H1 (cell line): ENCODE results near the gene KRTAP29-1. TPM values are rescaled to one million over a fixed set of nuclear protein-coding genes. Genes with fewer than 3 reads are reported as not detected.
"Not testable (repeated sequence)": the region's sequence is repeated elsewhere in the genome, so short reads cannot be mapped to it uniquely, and the experiment has no call there.

ENCODE experiments used
- CTCF ChIA-PET: fragments of 300-600 bp; sonication (Branson Sonifier 250); formaldehyde crosslinking; loops from one replicate; lab custom pipeline; 2021; ENCODE audit not compliant: partially characterized antibody; lab: Charles Lee
- POLR2A ChIA-PET: fragments of 300-600 bp; sonication (Branson Sonifier 250); formaldehyde crosslinking; loops from one replicate; lab custom pipeline; 2021; ENCODE audit warnings: inconsistent platforms; ENCODE audit not compliant: partially characterized antibody; lab: Charles Lee
- DNase-seq, 2 experiments: peaks; one replicate each; pipeline versions ENCODE4 v3.0.0 to v3.0.0-alpha.2; 2010 to 2022; ENCODE audit warnings: low spot score in 2 of 2, low read depth in 1 of 2, mixed read lengths in 1 of 2
- FAIRE-seq: peaks from 2 replicates; lab custom pipeline; 2011; peaks lifted over from hg19 to GRCh38; lab: Jason Lieb, UNC
- H2AFZ ChIP-seq: 2 replicates; pipeline ENCODE4 v1.8.1; 2012; ENCODE audit warnings: low read length, inconsistent platforms
- H2AK5ac ChIP-seq: 2 replicates; pipeline ENCODE4 v1.6.1; 2013; ENCODE audit warnings: low read depth, low read length
- H2BK120ac ChIP-seq: replicated peaks from 2 replicates; pipeline ENCODE3; 2013; ENCODE audit warnings: low read depth, low read length, inconsistent platforms
- H2BK12ac ChIP-seq: 2 replicates; pipeline ENCODE4 v1.6.1; 2013; ENCODE audit warnings: low read depth, low read length
- H2BK15ac ChIP-seq: 2 replicates; pipeline ENCODE4 v1.6.1; 2013; ENCODE audit warnings: low read length
- H2BK20ac ChIP-seq: 2 replicates; pipeline ENCODE4 v1.6.1; 2013; ENCODE audit warnings: low read length
- H2BK5ac ChIP-seq: 2 replicates; pipeline ENCODE4 v1.6.1; 2013; ENCODE audit warnings: low read depth, low read length
- H3K14ac ChIP-seq: 2 replicates; pipeline ENCODE4 v1.6.1; 2013; ENCODE audit warnings: inconsistent platforms; ENCODE audit not compliant: insufficient read length
- H3K18ac ChIP-seq: 2 replicates; pipeline ENCODE4 v1.6.1; 2013; ENCODE audit warnings: low read length; ENCODE audit errors: extremely low read depth
- H3K23ac ChIP-seq: 2 replicates; pipeline ENCODE4 v1.6.1; 2013; ENCODE audit warnings: inconsistent platforms; ENCODE audit not compliant: insufficient read length
- H3K23me2 ChIP-seq: 2 replicates; pipeline ENCODE4 v1.6.1; 2013; ENCODE audit warnings: low read depth, low read length
- H3K27ac ChIP-seq: 2 replicates; pipeline ENCODE4 v1.6.1; 2011; ENCODE audit warnings: low read depth, low read length, inconsistent platforms
- H3K27me3 ChIP-seq, 4 experiments: replicated peaks in 1 of 4; 1 replicate in 1 of 4; 2 replicates in 3 of 4; pipeline versions ENCODE4 v1.6.1 to v1.8.1; 2011 to 2013; ENCODE audit warnings: low read length in 3 of 4, mild to moderate bottlenecking in 3 of 4, inconsistent platforms in 2 of 4, mixed read lengths in 2 of 4, moderate library complexity in 1 of 4; ENCODE audit not compliant: control insufficient read depth in 3 of 4, insufficient read depth in 3 of 4; ENCODE audit errors: extremely low read depth in 1 of 4
- H3K36me3 ChIP-seq, 4 experiments: 2 replicates each; pipeline versions ENCODE4 v1.6.1 to v1.8.1; 2011 to 2013; ENCODE audit warnings: mild to moderate bottlenecking in 4 of 4, low read length in 3 of 4, moderate library complexity in 2 of 4, control low read depth in 1 of 4, inconsistent platforms in 1 of 4; ENCODE audit not compliant: insufficient read depth in 4 of 4, control insufficient read depth in 2 of 4
- H3K4ac ChIP-seq: replicated peaks from 2 replicates; pipeline ENCODE3; 2013; ENCODE audit warnings: low read length, low read depth, mixed read lengths, inconsistent platforms; ENCODE audit not compliant: insufficient read length
- H3K4me1 ChIP-seq, 4 experiments: replicated peaks in 1 of 4; 1 replicate in 1 of 4; 2 replicates in 3 of 4; pipeline versions ENCODE4 v1.6.1 to v1.8.1; 2011 to 2013; ENCODE audit warnings: low read length in 3 of 4, inconsistent platforms in 2 of 4, mixed read lengths in 1 of 4; ENCODE audit not compliant: insufficient read depth in 4 of 4, control insufficient read depth in 3 of 4
- H3K4me2 ChIP-seq, 2 experiments: 2 replicates each; pipeline versions ENCODE4 v1.6.1 to v1.8.1; 2011 to 2013; ENCODE audit warnings: low read depth in 2 of 2, low read length in 2 of 2, control low read depth in 1 of 2, inconsistent platforms in 1 of 2, mild to moderate bottlenecking in 1 of 2; ENCODE audit not compliant: insufficient read depth in 1 of 2
- H3K4me3 ChIP-seq, 4 experiments: fragments of 200-600, 300-600 bp in 1 of 4; sonication (generic), shearing (Covaris generic), sonication (Bioruptor Twin) in 1 of 4; 2 replicates each; pipeline versions ENCODE4 v1.5.1 to v1.8.1; 2011 to 2016; ENCODE audit warnings: low read length in 4 of 4, low read depth in 3 of 4, control low read depth in 2 of 4, inconsistent platforms in 2 of 4, mild to moderate bottlenecking in 2 of 4, mixed read lengths in 1 of 4, moderate library complexity in 1 of 4; ENCODE audit not compliant: insufficient read depth in 2 of 4; ENCODE audit errors: extremely low read depth in 1 of 4
- H3K56ac ChIP-seq: replicated peaks from 2 replicates; pipeline ENCODE3; 2013; ENCODE audit warnings: low read depth, mild to moderate bottlenecking, mixed read lengths, low read length, inconsistent platforms; ENCODE audit not compliant: insufficient read length
- H3K79me1 ChIP-seq: 2 replicates; pipeline ENCODE4 v1.6.1; 2013; ENCODE audit warnings: low read depth, low read length, control low read depth
- H3K79me2 ChIP-seq, 2 experiments: 2 replicates each; pipeline versions ENCODE4 v1.6.1 to v1.8.1; 2012 to 2013; ENCODE audit warnings: low read length in 2 of 2, mild to moderate bottlenecking in 2 of 2, inconsistent platforms in 1 of 2; ENCODE audit not compliant: insufficient read depth in 2 of 2, control insufficient read depth in 1 of 2
- H3K9ac ChIP-seq, 4 experiments: replicated peaks in 1 of 4; 1 replicate in 1 of 4; 2 replicates in 3 of 4; pipeline versions ENCODE4 v1.6.1 to v1.8.1; 2011 to 2013; ENCODE audit warnings: low read depth in 3 of 4, low read length in 3 of 4, control low read depth in 2 of 4, mild to moderate bottlenecking in 2 of 4, moderate library complexity in 2 of 4, inconsistent platforms in 1 of 4; ENCODE audit errors: extremely low read depth in 1 of 4
- H3K9me3 ChIP-seq, 2 experiments: 2 replicates each; pipeline versions ENCODE4 v1.6.1 to v1.8.1; 2012 to 2013; ENCODE audit warnings: mild to moderate bottlenecking in 2 of 2, moderate library complexity in 2 of 2, control low read depth in 1 of 2, inconsistent platforms in 1 of 2, low read depth in 1 of 2, low read length in 1 of 2, mixed read lengths in 1 of 2; ENCODE audit not compliant: insufficient read depth in 2 of 2
- H4K20me1 ChIP-seq, 2 experiments: replicated peaks in 1 of 2; 2 replicates each; pipeline versions ENCODE3 to v1.8.1; 2011 to 2013; ENCODE audit warnings: inconsistent platforms in 2 of 2, low read length in 2 of 2, mild to moderate bottlenecking in 1 of 2; ENCODE audit not compliant: insufficient read depth in 2 of 2, control insufficient read depth in 1 of 2
- H4K5ac ChIP-seq: 2 replicates; pipeline ENCODE4 v1.6.1; 2013; ENCODE audit warnings: low read length, low read depth, mixed read lengths, inconsistent platforms; ENCODE audit not compliant: insufficient read length
- H4K8ac ChIP-seq: 2 replicates; pipeline ENCODE4 v1.8.0; 2013; ENCODE audit warnings: mild to moderate bottlenecking, moderate library complexity, low read length, inconsistent platforms; ENCODE audit not compliant: insufficient read depth; ENCODE audit errors: extremely low read depth
- H4K91ac ChIP-seq: replicated peaks from 2 replicates; pipeline ENCODE3; 2013; ENCODE audit warnings: low read length, mixed read lengths, inconsistent platforms; ENCODE audit not compliant: insufficient read length
- WGBS, 2 experiments: shearing (Covaris generic) in 1 of 2; methylation state at CpG; one replicate each; pipeline versions ENCODE4 v1.1.6 to v1.1.7; 2013 to 2015; ENCODE audit warnings: low lambda C conversion rate in 2 of 2, mixed read lengths in 2 of 2, inconsistent platforms in 1 of 2, low coverage in 1 of 2, missing lambda C conversion rate in 1 of 2; ENCODE audit not compliant: insufficient replicate concordance in 2 of 2, insufficient coverage in 1 of 2, insufficient read length in 1 of 2; ENCODE audit errors: extremely low coverage in 1 of 2, missing lambda C conversion rate in 1 of 2; 5-methylcytosine and 5-hydroxymethylcytosine counted together
- polyA plus RNA-seq, 7 experiments: library from polyadenylated mRNA; depleted of rRNA in 3 of 7; stranded (reverse) in 5 of 7; unstranded in 2 of 7; fragments of >200 nt in 5 of 7; fragments of 200-250 nt in 2 of 7; gene quantifications; 1 replicate in 5 of 7; 2 replicates in 1 of 7; 4 replicates in 1 of 7; pipeline versions ENCODE4 v1.2.1 to v1.2.3, GENCODE V29; 2011 to 2013; ENCODE audit warnings: missing spikeins in 2 of 7, mixed read lengths in 2 of 7
- total RNA-seq: library from RNA; stranded (reverse); fragmentation: NEBNext Ultra II Directional; extraction: Animal tissue kit (Norgen Biotek cat#: 25700); gene quantifications from 2 replicates; pipeline ENCODE4 v1.2.1, GENCODE V29; 2021

The KRTAP29-1 gene
- total and polyA plus RNA-seq, 2 of the 8 experiments (the other 6 are each of a cell fraction or from before 2014, with no cell fraction given), result not detected

DNA sequence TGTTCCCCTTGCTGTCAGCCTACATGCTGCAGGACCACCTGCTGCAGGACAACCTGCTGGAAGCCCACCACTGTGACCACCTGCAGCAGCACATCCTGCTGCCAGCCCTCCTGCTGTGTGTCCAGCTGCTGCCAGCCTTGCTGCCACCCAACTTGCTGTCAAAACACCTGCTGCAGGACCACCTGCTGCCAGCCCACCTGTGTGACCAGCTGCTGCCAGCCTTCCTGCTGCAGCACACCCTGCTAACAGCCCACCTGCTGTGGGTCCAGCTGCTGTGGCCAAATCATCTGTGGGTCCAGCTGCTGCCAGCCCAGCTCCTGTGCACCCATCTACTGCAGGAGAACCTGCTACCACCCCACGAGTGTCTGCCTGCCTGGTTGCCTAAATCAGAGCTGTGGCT is 31.3 kb downstream of the KRTAP29-1 start:
- H4K20me1 ChIP-seq, H3K4me1 ChIP-seq, H3K56ac ChIP-seq, DNase-seq, H3K9ac ChIP-seq, H3K79me1 ChIP-seq, H2BK120ac ChIP-seq, H2BK20ac ChIP-seq, H3K79me2 ChIP-seq, H3K23me2 ChIP-seq, H3K4me3 ChIP-seq, H2AK5ac ChIP-seq, H3K4ac ChIP-seq, H3K36me3 ChIP-seq, H3K14ac ChIP-seq, H3K27ac ChIP-seq, FAIRE-seq, H3K4me2 ChIP-seq, H3K18ac ChIP-seq, H2BK15ac ChIP-seq, CTCF ChIA-PET, H4K91ac ChIP-seq, H2BK5ac ChIP-seq, H4K8ac ChIP-seq, H3K9me3 ChIP-seq, H2BK12ac ChIP-seq, H4K5ac ChIP-seq, H3K27me3 ChIP-seq, POLR2A ChIA-PET, H3K23ac ChIP-seq, H2AFZ ChIP-seq: not testable (repeated sequence)
- no CpG with 5 or more reads among the region's 1 CpG for WGBS, 2 experiments
